LNCaP clone FGC (cell line): ENCODE results near the gene IQCF2.

Source experiments
- DNase-seq: peaks from one replicate; pipeline ENCODE4 v3.0.0-alpha.2; 2011; ENCODE audit warnings: low read depth
- H3K4me3 ChIP-seq: 2 replicates; pipeline ENCODE4 v1.5.1; 2011; ENCODE audit warnings: mild to moderate bottlenecking, low read depth, low read length, control low read depth
- CTCF ChIP-seq: IDR thresholded peaks from 2 replicates; pipeline ENCODE4 v1.5.1; 2012; ENCODE audit warnings: mild to moderate bottlenecking; ENCODE audit not compliant: control insufficient read depth, insufficient read depth; ENCODE audit errors: extremely low read depth

IQCF2 gene

GRCh38 chr3:51904034-51904823 lies 42.8 kb downstream of the IQCF2 start:
- no peak for DNase-seq
- no peak overlapping the region for H3K4me3 ChIP-seq
- TF ChIP-seq CTCF = no peak

GRCh38 chr3:51908026-51908425 lies 46.6 kb downstream of the IQCF2 start:
- H3K4me3 ChIP-seq = no peak overlapping the region
- no peak for DNase-seq
- TF ChIP-seq CTCF = no peak
